GM12878 (cell line): ENCODE measurements around the gene TBC1D2B. TPM values are rescaled to one million over a fixed set of nuclear protein-coding genes. Genes with fewer than 3 reads are reported as not detected.
A peak's percentile ranks its signal among the peaks of the same experiment; 100 is the strongest.
"Not testable (repeated sequence)": the region's sequence is repeated elsewhere in the genome, so short reads cannot be mapped to it uniquely, and the experiment has no call there.

Experiments used
- ATAC-seq: fragments of 200-7000 bp; cut with Tn5 transposase; 3 replicates; pipeline ENCODE4 v1.9.1; 2020; ENCODE audit warnings: mild to moderate bottlenecking, moderate library complexity
- BruUV-seq: library from RNA; stranded (reverse); fragments of 400-500 nt; replicated peaks from 2 replicates; lab custom pipeline; 2021; lab: Mats Ljungman, UMichigan
- CTCF ChIA-PET: fragments of 300-600 bp; sonication (Branson Sonifier 250); formaldehyde crosslinking; extraction: SDS; loops from one replicate; lab custom pipeline; 2021; ENCODE audit warnings: inconsistent platforms; lab: Yijun Ruan, JAX
- POLR2A ChIA-PET: fragments of 350-600 bp; formaldehyde crosslinking; extraction: SDS; loops from one replicate; lab custom pipeline; 2021; ENCODE audit warnings: inconsistent platforms; lab: Charles Lee
- RAD21 ChIA-PET: fragments of 300-600 bp; sonication (Branson Sonifier 250); formaldehyde crosslinking; loops from one replicate; lab custom pipeline; 2023; ENCODE audit warnings: antibody characterized with exemption; ENCODE audit not compliant: unreplicated experiment; lab: Charles Lee
- SMC1A ChIA-PET: fragments of 300-600 bp; sonication (Branson Sonifier 250); formaldehyde crosslinking; loops from one replicate; lab custom pipeline; 2023; ENCODE audit not compliant: unreplicated experiment, uncharacterized antibody; lab: Charles Lee
- DNase-seq: peaks from one replicate; pipeline ENCODE4 v3.0.0-alpha.2; 2011; ENCODE audit warnings: low read depth, low spot score
- FAIRE-seq: peaks from 3 replicates; lab custom pipeline; 2011; peaks lifted over from hg19 to GRCh38; lab: Jason Lieb, UNC
- H2AFZ ChIP-seq: 2 replicates; pipeline ENCODE4 v1.6.0; 2011; ENCODE audit warnings: low read depth, low read length, control low read depth; ENCODE audit not compliant: control insufficient read depth
- H3K27ac ChIP-seq: 2 replicates; pipeline ENCODE4 v1.5.1; 2011; ENCODE audit warnings: control low read depth; ENCODE audit not compliant: control insufficient read depth, insufficient read depth
- H3K27me3 ChIP-seq, 2 experiments: replicated peaks in 1 of 2; 2 replicates each; pipeline versions ENCODE4 v1.6.0 to v1.6.1; 2011; ENCODE audit warnings: low read length in 1 of 2; ENCODE audit not compliant: control insufficient read depth in 2 of 2, insufficient read depth in 2 of 2
- H3K36me3 ChIP-seq, 2 experiments: 2 replicates each; pipeline ENCODE4 v1.5.1; 2011; ENCODE audit warnings: low read length in 1 of 2; ENCODE audit not compliant: control insufficient read depth in 2 of 2, insufficient read depth in 2 of 2
- H3K4me1 ChIP-seq: 2 replicates; pipeline ENCODE4 v1.6.1; 2011; ENCODE audit warnings: mild to moderate bottlenecking, low read length, moderate library complexity, mixed read lengths; ENCODE audit not compliant: control insufficient read depth, insufficient read depth
- H3K4me2 ChIP-seq: 2 replicates; pipeline ENCODE4 v1.6.0; 2011; ENCODE audit warnings: control low read depth; ENCODE audit not compliant: control insufficient read depth, insufficient read depth
- H3K4me3 ChIP-seq: fragments of 200-600 bp; sonication (generic); 2 replicates; pipeline ENCODE4 v1.5.1; 2016
- H3K79me2 ChIP-seq: 2 replicates; pipeline ENCODE4 v1.6.0; 2011; ENCODE audit warnings: low read length; ENCODE audit not compliant: control insufficient read depth, insufficient read depth
- H3K9ac ChIP-seq: 2 replicates; pipeline ENCODE4 v1.8.0; 2011; ENCODE audit warnings: low read length, control low read depth, mixed read lengths; ENCODE audit not compliant: control insufficient read depth, insufficient read depth
- H3K9me3 ChIP-seq: replicated peaks from 3 replicates; pipeline ENCODE4 v1.5.1; 2011; ENCODE audit warnings: mild to moderate bottlenecking, low read length; ENCODE audit not compliant: control insufficient read depth, insufficient read depth
- H4K20me1 ChIP-seq: 2 replicates; pipeline ENCODE4 v1.6.0; 2011; ENCODE audit not compliant: control insufficient read depth, insufficient read depth
- BRCA1 ChIP-seq: IDR thresholded peaks from 2 replicates; pipeline ENCODE4 v1.6.1; 2011; ENCODE audit warnings: low read depth, low read length, improper control_type of control experiment
- CBX5 ChIP-seq: sonication (generic); IDR thresholded peaks from 2 replicates; pipeline ENCODE4 v1.6.1; 2016; ENCODE audit warnings: low read depth, moderate library complexity, mild to moderate bottlenecking, inconsistent platforms
- CTCF ChIP-seq, 3 experiments: IDR thresholded peaks in 2 of 3; conservative IDR thresholded peaks in 1 of 3; 2 replicates each; pipeline ENCODE4 v1.5.1; 2011; ENCODE audit warnings: low read depth in 3 of 3, low read length in 3 of 3, mild to moderate bottlenecking in 3 of 3, control low read depth in 2 of 3, moderate library complexity in 2 of 3, inconsistent platforms in 1 of 3, mixed read lengths in 1 of 3; ENCODE audit not compliant: control insufficient read depth in 2 of 3, insufficient read depth in 1 of 3; ENCODE audit errors: extremely low read depth in 1 of 3
- ETV6 ChIP-seq, 2 experiments: fragments of 450-650 bp in 1 of 2; IDR thresholded peaks in 1 of 2; conservative IDR thresholded peaks in 1 of 2; 2 replicates each; pipeline ENCODE4 v1.6.1; 2014; ENCODE audit warnings: antibody characterized with exemption in 1 of 2, borderline replicate concordance in 1 of 2, low read depth in 1 of 2, mild to moderate bottlenecking in 1 of 2, moderate library complexity in 1 of 2
- POU2F2 ChIP-seq: IDR thresholded peaks from 3 replicates; pipeline ENCODE4 v1.6.1; 2011; ENCODE audit warnings: low read depth, mild to moderate bottlenecking, low read length, borderline replicate concordance
- RB1 ChIP-seq: fragments of 450-650 bp; formaldehyde crosslinking; IDR thresholded peaks from 2 replicates; pipeline ENCODE4 v1.6.1; 2017; ENCODE audit warnings: mild to moderate bottlenecking, borderline replicate concordance
- SMC3 ChIP-seq: IDR thresholded peaks from 2 replicates; pipeline ENCODE4 v1.6.1; 2011; ENCODE audit warnings: low read length, improper control_type of control experiment, borderline replicate concordance
- WGBS: methylation state at CpG from one replicate; pipeline ENCODE4 v1.1.6; 2016; ENCODE audit warnings: low lambda C conversion rate; ENCODE audit not compliant: insufficient replicate concordance, insufficient coverage; ENCODE audit errors: missing lambda C conversion rate; 5-methylcytosine and 5-hydroxymethylcytosine counted together
- in situ Hi-C: fragments of 300-500 bp; cut with MboI; formaldehyde crosslinking; loops from 9 replicates; pipeline ENCODE4 v1.14.3; 2018; ENCODE audit warnings: mixed read lengths
- intact Hi-C: fragments of 100-400 bp; cut with micrococcal nuclease; formaldehyde crosslinking; loops from one replicate; pipeline ENCODE4 v1.14.2; 2022; ENCODE audit not compliant: unreplicated experiment
- polyA plus RNA-seq, 11 experiments: library from polyadenylated mRNA; depleted of rRNA in 4 of 11; unstranded in 6 of 11; stranded (reverse) in 5 of 11; fragments of >200 nt; fragmentation: Nextera tagmentation in 4 of 11; fragmentation: Illumina TruSeq in 1 of 11; extraction: Ambion mirVana in 4 of 11; extraction: Trizol in 1 of 11; gene quantifications; 1 replicate in 1 of 11; 2 replicates in 10 of 11; pipeline versions ENCODE4 v1.2.1 to v1.2.3, GENCODE V29; 2011 to 2016; ENCODE audit warnings: inconsistent platforms in 2 of 11, missing spikeins in 2 of 11, low read depth in 1 of 11
- total RNA-seq, 4 experiments: library from RNA; depleted of rRNA in 3 of 4; stranded (reverse); fragments of >200 nt in 3 of 4; fragmentation: Illumina TruSeq in 1 of 4; extraction: Trizol in 1 of 4; gene quantifications; 2 replicates each; pipeline versions ENCODE4 v1.2.1 to v1.2.3, GENCODE V29; 2013 to 2021

Gene TBC1D2B
- total and polyA plus RNA-seq, 10 of the 15 experiments (the other 5 are each of a cell fraction or from before 2014, with no cell fraction given) = 1.3 to 53.4 (median 19.4) TPM

DNA sequence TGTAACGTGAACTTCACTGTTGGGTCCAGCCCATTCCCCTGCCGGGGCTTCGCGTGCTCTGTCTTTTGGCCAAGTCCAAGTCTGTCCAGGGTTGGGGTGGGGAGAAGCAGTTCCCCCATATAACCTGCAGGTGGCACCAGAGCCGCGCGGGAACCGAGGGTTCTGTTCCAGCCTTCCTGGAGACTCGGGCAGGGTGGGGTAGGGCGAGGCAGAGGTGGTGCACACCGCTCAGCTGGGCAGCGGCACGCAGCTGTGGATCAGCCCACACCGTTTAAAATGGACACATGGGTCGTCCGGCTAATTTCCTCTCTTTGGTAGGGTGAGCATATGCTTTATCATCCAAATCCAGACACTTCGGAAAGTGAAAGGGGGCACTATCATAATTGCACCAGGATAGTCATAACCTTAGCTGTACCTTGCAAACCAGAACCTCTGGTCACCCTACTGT, 118.1 kb downstream of the TBC1D2B start (continued):
- TF ChIP-seq CTCF (IDR thresholded peaks at IDR 0.05 in 2 of 3, conservative IDR thresholded peaks at IDR 0.05 in 1 of 3; ENCODE audit: control insufficient read depth in 2 of 3, extremely low read depth in 1 of 3, insufficient read depth in 1 of 3, low read depth in 3 of 3, low read length in 3 of 3) (peak; percentile 93 to 98 (median 95)), ETV6 (conservative IDR thresholded peaks at IDR 0.05 in 1 of 2, IDR thresholded peaks at IDR 0.05 in 1 of 2; ENCODE audit: borderline replicate concordance in 1 of 2, low read depth in 1 of 2) (no peak), CBX5 (no peak), POU2F2 (peak; percentile 48; the same call in 1 of the 3 replicates), BRCA1 (no peak), SMC3 (peak; percentile 77), RB1 (peak; percentile 77; the same call in 1 of the 2 replicates)

DNA sequence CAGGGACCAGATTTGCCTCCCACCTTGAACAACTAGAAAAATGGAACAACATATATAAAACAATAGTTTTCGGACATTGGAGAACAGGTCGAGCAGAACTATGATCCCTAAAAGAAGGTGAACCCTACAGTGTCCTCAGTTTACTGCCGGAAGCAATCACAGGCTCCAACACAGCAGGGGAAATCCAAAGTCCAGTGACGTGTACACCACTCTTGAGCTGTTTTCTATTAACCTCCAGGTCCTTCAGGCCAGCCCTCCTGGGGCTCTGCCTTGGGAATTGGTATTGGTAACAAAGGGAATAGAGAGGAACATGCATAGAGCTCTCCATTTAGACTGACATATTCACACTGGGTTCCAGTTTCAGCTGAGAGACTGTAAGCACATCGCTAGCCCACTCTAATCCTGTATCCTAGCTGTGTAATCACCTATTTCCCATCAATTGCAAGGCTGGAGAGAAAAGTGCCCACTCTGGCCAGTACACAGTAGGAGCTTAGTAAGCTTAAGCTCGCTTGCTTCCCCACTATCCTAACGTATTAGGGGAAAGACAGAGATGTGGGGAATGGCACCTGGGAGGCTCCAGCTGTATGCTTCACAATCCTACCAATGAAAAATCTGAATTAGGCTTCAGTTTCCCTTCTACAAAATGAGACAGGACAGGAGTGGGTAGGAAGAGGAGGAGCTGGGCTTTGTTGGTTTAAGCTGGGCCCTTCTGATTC, 118.6 kb downstream of the TBC1D2B start:
- peak overlapping the region; percentile 58 for H2AFZ ChIP-seq
- H3K9ac ChIP-seq, DNase-seq, H4K20me1 ChIP-seq, H3K27me3 ChIP-seq, H3K9me3 ChIP-seq, H3K79me2 ChIP-seq, BruUV-seq, FAIRE-seq, H3K36me3 ChIP-seq, H3K27ac ChIP-seq, H3K4me3 ChIP-seq, H3K4me1 ChIP-seq: not testable (repeated sequence)
- WGBS = 47% methylated on average over 7 of the region's 7 CpGs
- H3K4me2 ChIP-seq = peak overlapping the region; percentile 49
- in situ Hi-C loops = loop anchor here (5.0 kb wide), 1 partner anchor 283 kb away; no protein-coding TSS in a partner anchor
- ChIA-PET CTCF (interaction anchor here (0.6 to 6.8 kb wide), 37 partner anchors 9 to 341 kb away, joined by 3 to 133 read pairs (median 5); partner anchors contain the start of genes SKIC8 and TBC1D2B), SMC1A (interaction anchor here (0.5 to 7.1 kb wide), 17 partner anchors 35 to 284 kb away, joined by 3 to 99 read pairs (median 5); no protein-coding TSS in a partner anchor), POLR2A (interaction anchor here (0.7 to 0.9 kb wide), 2 partner anchors 147 to 268 kb away, joined by 3 to 4 read pairs; no protein-coding TSS in a partner anchor), RAD21 (interaction anchor here (0.6 to 2.9 kb wide), 10 partner anchors 35 to 281 kb away, joined by 3 to 87 read pairs (median 4); no protein-coding TSS in a partner anchor)
- intact Hi-C loops = loop anchor here (1.0 to 10.0 kb wide), 4 partner anchors 54 to 282 kb away; no protein-coding TSS in a partner anchor
- ATAC-seq = peak; percentile 24

- H3K79me2 ChIP-seq, H2AFZ ChIP-seq, H4K20me1 ChIP-seq, H3K27me3 ChIP-seq, H3K4me2 ChIP-seq, FAIRE-seq, H3K27ac ChIP-seq, H3K36me3 ChIP-seq, H3K4me3 ChIP-seq, H3K9ac ChIP-seq, H3K9me3 ChIP-seq, ATAC-seq, DNase-seq, H3K4me1 ChIP-seq, BruUV-seq: not testable (repeated sequence)
- POLR2A ChIA-PET = interaction anchor here (1.1 kb wide), 1 partner anchor 238 kb away, joined by 3 read pairs; no protein-coding TSS in a partner anchor
- CTCF ChIA-PET = interaction anchor here (1.2 to 6.8 kb wide), 7 partner anchors 10 to 286 kb away, joined by 3 to 133 read pairs (median 13); no protein-coding TSS in a partner anchor
- intact Hi-C loops (loop anchor here (10.0 kb wide), 1 partner anchor 53 kb away; no protein-coding TSS in a partner anchor), in situ Hi-C loops (loop anchor here (5.0 kb wide), 1 partner anchor 284 kb away; no protein-coding TSS in a partner anchor)
- SMC1A ChIA-PET = interaction anchor here (1.6 to 7.1 kb wide), 3 partner anchors 42 to 238 kb away, joined by 5 to 99 read pairs (median 20); no protein-coding TSS in a partner anchor
- RAD21 ChIA-PET = interaction anchor here (2.9 kb wide), 1 partner anchor 151 kb away, joined by 87 read pairs; no protein-coding TSS in a partner anchor
- 51% methylated on average over 2 of the region's 2 CpGs for WGBS
These were observed 119.5 kb downstream of the TBC1D2B start for GRCh38 chr15:77958021-77958420.
